Activated T-helper 1 cell treated with anti-CD3 and anti-CD28 coated beads, Interleukin-2, amount 50 U/mL, for 16 hours (primary cell): ENCODE data around the gene ITGB1BP1.

Source experiments
- DNase-seq, 2 donors: peaks; one replicate each; pipeline ENCODE4 v3.0.0-alpha.2; 2020; ENCODE audit warnings: low read depth in 1 of 2, low spot score in 1 of 2

Gene ITGB1BP1

DNA sequence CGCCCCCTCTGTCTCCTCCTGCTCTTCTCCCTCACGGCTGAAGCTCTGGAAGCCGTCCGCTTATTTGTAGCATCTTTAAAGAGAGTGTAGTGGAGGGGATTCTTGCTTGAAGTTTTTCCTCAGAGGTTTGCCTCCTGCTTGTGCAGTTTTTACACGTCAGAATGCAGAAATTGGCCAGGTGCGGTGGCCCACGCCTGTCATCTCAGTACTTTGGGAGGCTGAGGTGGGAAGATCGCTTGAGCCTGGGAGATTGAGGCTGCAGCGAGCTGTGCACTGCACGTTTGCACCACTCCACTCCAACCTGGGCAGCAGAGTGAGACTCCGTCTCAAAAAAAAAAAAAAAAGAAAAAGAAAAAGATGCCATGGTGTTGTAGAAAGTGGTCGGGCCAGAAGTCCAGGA, 69.0 kb downstream of the ITGB1BP1 start:
- DNase-seq: no peak
